Measurements from ENCODE around the gene STK24. TPM values are rescaled to one million over a fixed set of nuclear protein-coding genes. Genes with fewer than 3 reads are reported as not detected.
A peak's percentile ranks its signal among the peaks of the same experiment; 100 is the strongest.
"Not testable (repeated sequence)": the region's sequence is repeated elsewhere in the genome, so short reads cannot be mapped to it uniquely, and the experiment has no call there.

The STK24 gene
- polyA plus RNA-seq, 5 donors, result 66.5 to 85.4 (median 72.7) TPM

DNA sequence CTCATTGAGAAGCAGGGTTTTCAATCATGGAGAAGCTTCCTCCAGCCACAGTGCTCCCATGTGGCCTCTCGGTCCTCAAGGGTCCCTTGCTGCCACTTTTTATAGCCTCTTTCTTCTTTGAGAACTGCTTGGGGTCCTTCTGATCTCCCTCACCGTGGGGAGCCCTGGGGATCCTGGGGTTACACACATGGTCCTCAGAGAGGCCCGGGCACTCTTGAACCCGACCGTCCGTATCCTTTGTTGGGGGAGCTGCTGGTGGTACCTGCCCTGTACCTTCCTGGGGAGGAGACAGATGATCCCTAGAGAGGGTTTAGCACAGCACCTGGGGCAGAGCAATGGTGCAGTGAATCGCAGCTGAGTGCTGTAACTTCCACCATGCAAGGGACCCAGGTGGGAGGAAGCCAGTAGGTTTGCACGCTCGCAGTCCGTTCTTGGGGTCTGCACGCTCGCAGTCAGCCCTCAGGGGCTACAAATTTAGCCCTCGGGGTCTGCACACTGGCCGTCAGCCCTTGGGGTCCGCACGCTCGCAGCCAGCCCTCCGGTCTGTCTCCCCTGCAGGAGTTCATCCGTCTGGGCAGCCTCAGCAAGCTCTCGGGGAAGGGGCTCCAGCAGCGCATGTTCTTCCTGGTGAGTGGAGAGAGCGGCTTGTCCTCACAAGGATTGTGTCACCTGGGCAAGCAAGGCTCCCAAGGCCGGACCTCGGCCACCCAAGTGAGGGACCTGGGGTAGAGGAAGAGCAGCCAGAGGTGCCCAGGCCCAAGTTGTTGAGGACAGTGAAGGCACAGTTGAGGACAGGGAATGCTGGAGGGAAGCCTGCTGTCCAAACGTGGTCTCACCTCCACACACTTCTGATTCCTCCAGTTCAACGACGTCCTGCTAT is 138.4 kb downstream of the STK24 start:
- DNase-seq, result no peak

DNA sequence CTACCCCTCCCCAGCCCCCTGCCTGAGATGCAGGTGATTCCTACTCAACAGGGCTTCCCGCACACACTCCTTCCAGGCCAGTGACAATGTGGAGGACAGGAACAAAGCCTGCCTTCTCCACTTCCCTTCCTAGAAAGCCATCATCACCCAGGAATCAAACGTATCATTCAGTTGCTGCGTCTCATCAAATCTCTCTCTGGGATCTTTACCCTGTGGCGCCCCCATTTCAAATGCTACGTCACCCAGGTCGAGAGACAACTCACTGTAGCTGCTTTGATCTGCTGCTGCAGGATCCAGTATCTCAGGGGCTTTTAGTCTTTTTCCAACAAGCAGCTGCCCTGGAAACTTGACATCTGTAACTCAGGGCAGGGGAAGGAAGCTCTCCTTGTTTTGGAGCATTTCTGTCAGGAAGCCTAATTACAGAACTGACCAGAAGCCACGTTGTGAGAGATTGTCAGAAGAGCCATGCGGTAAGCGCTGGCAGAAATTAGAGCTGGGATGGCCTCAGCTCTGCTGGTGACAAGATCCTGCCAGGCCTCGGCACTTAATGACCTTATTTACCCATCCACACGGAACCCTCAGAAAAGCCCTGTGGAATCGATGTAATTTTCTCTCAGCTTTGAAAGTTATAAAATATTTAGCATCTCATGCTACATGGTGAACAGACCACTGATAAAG is 140.5 kb downstream of the STK24 start:
- no peak for DNase-seq

DNA sequence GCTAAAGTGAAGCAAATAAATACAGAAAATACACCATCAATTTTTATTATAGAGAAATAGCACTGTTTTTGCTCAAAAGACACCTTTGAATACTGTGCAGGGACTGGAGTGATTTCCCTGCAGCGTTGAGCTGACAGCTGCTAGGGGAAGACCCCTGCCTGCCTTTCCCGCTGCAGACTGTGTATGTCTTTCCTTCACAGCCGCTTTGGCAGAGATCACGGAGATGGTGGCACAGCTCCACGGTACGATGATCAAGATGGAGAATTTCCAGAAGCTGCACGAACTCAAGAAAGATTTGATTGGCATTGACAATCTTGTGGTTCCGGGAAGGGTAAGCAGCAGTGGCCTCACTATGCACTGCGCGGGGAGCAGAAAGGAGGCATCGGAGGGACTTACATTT is 141.5 kb downstream of the STK24 start:
- no peak for DNase-seq

DNA sequence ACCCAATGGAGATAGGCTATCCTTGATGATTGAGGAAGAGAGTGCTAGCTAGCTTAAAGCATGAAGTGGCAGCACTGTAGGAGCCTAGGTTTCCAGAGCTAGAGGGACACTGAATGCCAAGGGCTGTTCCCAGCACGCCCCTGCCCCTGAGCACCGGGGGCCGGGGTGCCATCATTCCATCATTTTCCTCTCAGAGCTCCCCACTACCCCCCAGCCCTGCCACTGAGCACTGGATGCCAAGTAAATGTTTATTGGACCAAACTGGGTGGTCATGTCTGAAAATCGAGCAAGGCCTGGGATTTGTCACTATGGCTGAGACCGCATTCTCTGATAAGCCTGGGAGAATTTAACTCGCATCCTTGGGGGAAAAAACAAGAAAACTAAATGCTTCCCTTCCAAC is 142.8 kb downstream of the STK24 start:
- no peak for DNase-seq

DNA sequence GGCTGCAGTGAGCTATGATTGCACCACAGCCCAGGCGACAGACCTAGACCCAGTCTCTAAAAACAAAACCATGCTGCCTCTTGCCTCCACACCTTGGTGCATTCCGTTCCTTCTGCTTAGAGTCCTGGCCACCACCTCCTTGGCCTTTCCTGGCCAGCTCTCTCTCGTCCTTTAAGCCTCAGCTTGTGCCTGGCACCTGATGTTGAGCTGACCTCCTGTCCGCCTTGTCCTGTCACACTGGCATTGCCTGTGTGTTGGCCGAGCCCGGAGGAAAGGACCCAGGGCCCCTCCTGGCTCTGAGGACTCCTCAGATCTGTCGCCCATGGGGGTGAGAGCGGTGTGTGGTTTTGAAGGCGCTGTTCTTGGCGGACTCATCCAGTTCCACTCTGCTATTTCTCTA is 143.3 kb downstream of the STK24 start:
- DNase-seq, result no peak

DNA sequence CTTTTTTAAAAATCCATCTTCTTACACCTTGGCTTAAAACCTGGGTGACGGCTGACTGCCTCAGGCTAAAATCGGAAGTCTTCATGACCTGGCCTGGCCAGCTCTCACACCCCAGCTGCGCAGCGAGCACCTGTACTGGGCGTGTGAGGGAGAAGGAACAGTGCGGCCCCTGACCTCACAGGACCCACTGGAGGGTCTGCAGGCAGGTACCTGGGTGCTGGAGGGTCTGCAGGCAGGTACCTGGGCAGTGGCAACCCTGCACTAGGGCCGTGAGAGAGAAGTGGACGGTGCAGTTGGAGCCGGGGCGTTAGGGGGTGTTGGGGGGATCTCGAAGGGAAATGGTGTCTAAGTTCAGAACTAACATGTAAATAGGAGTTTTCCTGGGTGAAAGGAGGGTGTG is 144.3 kb downstream of the STK24 start:
- no peak for DNase-seq

DNA sequence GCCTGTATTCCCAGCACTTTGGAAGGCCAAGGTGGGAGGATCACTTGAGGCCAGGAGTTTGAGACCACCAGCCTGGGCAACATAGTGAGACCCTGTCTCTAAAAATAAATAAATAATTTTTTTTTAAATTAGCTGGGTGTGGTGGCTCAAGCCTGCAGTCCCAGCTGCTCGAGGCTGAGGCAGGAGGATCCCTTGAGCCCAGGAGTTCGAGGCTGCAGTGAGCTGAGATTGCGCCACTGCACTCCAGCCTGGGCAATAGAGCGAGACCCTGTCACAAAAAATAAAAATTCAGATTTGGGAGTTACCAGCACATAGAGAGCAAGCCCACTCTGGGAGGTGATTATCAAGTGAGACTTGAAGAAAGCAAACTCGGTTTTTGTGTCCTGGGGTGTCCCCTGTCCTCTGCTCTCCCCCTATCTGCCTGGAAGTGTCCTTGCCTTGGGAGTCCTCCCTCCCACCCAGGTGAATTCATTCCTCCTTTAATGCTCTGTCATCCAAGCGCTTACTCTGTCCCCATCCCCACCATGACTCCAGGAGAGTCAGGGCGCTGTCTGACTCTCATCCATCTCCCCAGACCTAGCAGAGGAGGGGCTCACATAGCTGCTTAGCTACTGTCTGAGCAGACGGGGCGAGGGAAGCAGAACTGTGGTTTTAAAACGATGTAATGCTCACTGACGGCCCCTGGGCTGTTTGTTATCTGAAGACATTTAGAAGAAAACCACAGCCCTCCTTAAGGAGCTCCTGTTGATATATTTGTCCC is 146.8 kb downstream of the STK24 start:
- DNase-seq, result no peak

DNA sequence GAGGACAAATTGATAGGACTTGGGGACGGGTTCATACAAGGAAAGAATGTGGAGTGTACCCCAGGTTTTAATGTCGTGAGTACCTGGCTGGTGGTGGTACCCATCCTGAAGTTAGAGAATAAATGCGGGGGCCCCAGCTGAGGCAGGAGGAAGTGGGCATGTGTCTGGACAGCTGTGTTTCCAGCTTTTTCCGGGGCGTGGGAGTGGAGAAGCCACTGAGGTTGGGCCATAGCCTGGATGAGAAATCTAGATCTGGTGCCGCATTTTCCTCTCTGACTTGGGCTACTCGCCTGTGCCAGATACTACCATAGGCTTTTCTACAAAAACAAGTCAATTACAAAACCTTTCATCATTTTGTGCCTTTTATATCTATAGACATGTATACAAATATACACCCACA is 147.4 kb downstream of the STK24 start:
- no peak for DNase-seq

DNA sequence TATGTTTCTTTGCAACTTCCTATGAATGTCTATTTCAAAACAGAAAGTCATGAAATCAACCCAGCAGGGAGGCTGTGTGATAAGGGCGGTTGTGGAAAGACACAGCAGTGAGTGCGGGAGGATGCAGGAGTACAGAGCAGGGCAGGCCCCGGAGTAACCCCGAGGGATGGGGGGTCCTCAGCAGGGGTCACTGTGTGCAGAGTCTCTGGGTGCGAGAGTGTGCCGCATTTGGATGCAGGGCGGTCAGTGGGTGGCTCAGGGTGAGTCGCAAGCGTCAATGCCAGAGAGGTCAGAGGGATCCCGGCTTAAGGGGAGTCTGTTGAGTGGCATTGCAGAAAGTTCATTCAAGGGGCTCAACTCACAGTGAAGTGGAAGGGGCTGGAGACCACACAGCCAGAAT is 147.8 kb downstream of the STK24 start:
- no peak for DNase-seq

DNA sequence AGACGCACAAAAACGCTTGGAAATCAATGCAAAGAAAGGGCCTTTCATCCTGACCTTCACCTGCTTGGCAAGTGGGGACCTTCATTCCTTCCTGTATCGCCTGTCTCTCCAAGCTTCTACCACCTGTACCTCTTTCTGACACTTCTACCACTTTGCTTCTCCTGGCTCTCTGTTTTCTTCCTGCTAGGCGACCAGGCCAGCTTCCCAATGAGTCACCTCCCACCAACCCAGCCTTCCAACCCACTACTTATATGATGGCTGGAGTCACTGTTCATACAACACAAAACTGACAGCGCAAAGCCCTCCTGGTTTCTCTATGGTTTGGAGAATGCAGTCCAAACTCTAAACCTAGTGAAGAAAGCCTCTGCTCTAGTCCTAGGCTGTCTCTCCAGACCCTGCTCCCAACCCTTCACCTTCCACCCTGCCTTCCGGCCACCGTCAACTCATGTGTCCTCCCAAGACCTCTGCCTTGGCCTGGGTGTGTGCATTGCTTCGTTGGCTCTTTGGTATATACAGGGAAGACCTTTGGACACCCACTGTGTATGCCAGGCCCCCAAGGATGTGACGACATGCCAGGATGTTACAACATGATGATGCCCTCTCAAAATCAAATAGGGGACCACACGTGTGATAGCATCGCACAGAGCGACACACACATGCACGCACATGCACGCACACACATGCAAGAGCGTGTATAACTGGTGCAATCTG is 148.5 kb downstream of the STK24 start:
- DNase-seq, result no peak

DNA sequence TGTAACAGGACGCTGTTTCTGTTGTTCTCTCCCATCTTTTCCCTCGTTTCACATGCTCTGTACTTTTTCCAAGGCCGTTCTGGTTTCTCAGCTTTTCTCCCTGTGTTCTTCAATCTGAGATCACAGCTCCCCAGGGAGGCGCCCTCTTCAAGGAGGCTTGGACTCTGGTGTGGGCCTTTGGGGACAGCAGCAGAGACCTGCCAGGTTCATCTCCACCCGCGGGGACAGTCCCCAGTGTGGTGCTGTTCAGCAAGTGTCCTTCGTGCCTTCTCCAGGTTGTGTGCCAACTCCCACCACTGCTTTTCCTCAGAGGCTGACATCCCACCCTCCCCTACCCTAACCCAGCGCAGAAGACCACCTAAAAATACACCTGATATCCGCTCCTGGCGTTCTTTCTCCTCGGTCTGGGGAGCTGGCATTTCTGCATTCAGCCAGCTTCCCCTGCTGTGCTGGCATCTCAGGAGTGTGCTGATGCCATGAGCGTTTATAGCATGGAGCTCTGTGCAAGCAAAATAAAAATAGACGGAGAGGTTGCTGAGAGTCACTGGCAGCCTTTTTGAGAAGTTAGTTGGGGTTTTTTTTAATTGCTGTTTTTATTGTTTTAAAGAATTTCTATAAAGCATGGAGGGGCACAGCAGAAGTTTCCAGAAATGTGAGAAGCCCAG is 149.4 kb downstream of the STK24 start:
- DNase-seq, result no peak

DNA sequence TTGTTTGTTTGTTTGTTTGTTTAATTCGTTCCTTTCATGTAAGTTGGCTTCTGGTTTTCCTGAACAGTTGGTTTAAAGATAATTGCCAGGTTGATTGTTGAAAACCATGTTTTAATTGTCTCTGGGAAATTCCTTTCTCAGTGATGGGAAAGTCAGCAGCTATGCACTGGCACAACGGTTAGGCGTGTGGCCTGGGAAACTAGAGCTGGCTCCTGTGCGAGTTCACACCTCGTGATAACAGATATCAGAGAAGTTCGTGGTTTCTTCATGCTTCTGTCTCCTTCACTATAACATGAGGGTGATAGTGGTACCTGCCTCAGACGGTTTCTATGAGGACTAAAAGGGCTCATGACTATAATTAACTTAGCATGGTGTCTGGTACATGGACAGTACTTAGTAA is 153.5 kb downstream of the STK24 start:
- DNase-seq, result no peak

DNA sequence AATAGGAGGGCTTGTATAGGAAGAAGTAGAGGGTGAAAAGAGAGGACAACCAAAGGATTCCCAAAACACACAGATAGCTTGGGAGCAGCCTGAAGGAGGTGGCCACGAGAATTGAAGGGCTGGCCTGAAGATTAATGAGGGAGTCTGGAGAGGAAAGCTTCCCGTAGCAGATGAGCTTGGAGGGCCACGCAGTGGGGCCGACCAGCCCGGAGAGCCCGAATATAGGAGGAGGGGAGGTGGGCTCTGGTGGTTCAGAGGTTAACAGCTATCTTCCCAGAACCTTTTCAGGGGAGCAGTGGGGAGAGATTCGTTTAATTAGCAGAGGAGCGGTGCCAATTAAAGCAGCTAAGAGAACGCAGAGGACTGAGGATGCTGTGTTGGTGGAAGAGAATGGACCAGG is 154.9 kb downstream of the STK24 start:
- DNase-seq, result no peak

DNA sequence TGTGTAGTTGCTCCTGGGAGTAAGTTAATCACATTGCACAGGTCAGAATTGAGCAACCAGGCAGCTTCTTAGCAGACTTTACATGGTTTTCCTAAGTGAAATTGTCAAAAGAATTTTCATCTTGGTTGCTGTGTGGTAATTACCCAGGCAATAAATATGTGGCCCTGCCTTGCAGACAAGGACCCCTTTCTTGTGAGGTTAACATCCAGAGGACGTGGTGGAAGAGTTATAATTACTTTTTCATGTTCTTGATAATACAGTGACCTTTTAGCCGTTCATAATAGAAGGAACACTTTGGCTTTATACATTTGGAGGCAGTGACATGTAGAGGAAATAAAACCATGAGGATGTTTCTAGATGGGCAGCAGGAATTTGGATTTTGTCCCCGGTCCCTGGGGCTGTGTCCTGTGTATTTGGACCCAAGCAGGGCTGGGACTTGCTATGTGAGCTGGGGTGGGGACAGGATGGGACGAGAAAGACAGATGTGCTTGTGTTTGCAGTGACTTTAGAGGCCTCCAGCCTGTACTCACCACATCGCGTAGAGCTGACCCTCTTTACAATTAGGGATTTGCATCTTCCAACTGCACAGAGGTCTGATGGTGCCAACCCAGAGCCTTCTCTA is 156.2 kb downstream of the STK24 start:
- no peak for DNase-seq

DNA sequence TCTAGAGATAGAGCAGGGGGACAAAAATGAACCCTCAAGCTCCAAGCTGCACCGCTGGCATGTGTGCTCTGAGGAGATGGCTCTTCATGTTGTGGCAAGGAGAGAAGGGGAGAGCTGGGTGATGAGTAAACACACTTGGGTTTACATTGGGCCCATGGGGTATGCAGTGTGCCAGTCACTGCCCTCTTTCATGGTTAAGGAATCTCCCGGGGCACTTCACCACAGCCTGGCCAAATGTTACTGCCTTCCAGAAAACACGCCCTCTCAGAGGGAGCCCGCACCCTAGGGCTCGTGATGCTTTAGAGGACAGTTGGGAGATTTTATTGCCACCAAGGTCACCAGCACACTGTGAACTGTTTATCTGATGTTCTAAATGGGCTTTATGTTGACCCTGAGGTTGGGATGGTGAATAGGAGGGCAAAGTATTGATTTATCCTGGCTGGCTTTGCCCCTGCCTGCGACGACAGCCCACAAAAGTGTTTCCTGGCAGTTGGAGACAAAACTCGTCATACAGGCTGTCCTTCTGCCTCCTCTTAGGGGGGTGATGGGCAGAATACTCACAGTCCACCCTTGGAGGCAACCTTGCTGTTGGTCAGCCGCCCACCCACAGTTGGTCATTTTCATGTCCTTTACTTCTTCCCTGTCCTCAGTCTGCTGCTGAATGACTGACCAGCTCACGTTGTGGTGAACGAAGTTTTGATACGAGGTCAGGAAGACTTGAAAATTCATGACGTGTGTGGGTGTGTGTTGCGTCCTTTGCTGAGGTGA is 156.9 kb downstream of the STK24 start:
- DNase-seq, result no peak

DNA sequence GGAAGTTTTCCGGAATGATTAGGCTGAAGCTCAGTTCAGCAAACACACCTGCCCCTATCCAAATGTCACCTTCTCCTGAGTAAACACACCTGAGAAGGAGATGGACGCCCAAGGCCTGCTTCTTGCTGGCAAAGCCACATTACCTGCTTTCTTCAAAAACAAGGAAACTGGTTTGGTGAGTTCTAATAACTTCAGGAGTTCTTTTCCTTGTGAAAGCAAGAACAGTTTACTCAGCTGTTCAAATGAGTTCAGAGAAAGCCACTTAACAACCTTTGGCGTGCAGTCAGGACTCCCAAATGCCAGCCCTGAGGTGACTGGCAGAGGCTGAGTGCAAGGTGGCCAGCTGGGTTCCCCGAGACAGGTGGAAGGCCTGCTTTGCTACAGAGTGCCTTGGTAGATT is 160.5 kb downstream of the STK24 start:
- peak; percentile 75 to 76 for DNase-seq

DNA sequence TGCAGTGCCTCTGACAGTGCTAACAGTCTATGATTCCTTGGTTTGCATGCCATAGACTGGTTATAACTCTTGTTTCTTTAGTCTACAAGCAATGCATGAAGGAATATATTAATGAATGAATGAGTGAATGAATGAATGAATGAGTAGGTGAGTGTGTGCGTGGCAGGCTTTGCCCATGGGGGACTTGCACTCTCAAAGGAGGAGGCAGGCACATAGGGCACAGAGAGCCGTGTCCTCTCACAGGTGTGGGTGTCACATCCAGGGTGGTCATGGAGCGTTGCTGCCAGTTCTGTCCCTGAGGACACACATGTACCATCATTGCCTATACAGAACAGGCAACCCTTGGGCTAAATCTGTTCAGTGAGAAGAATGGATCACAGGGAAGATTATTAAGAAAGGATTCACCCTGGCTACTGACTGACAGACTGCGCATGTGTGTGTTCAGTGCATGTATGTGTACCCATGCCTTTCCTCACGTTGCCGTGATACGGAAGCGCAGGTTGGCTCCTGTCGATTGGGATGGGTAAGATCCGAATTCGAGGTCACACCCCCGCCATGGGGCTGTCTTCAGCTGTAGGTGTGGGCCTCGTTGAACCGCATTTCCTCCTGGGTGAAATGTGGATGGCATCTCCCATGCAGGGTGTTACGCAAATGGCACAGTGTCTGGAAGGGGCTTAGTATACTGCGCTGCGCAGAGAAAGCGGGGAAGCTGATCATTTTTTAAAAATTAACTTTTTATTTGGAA is 161.4 kb downstream of the STK24 start:
- DNase-seq, result no peak

DNA sequence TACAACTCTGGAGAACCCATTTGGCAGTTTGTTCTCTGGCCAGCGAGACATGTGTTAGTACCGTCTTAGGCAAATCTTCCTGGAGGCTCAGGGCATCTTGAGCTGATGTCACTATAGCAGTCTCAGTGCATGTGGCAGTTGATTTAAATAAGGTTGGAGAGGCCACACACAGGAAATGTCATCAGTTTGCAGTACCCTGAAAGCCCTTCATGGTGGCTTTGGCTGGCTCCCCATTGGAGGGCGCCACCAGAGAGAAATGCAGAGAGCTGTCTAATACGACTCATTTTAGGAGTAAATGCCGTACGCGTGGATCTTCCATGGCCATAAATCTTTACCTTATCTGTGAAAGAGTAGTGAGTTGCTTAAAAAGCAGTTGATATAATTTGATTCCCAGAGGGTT is 163.1 kb downstream of the STK24 start:
- DNase-seq, result no peak

DNA sequence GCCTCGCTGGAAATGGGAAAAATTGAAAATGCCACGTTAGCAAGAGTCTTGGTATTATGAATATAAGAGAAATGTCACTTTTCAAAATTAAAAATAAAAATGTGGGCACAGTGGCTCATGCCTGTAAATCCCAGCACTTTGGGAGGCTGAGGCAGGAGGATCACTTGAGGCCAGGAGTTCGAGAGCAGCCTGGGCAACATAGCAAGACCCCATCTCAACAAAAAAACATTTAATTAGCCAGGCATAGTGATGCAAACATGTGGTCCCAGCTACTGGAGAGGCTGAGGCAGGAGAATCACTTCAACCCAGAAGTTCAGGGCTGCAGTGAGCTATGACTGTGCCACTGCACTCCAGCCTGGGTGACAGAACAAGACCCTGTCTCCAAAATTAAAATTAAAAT is 163.6 kb downstream of the STK24 start:
- DNase-seq, result not testable (repeated sequence)

Measured in right lung (tissue), 5 donors.